H1 (cell line): ENCODE data around the gene OR6B2. TPM values are rescaled to one million over a fixed set of nuclear protein-coding genes. Genes with fewer than 3 reads are reported as not detected.

ENCODE experiments used
- polyA plus RNA-seq, 7 experiments: library from polyadenylated mRNA; depleted of rRNA in 3 of 7; stranded (reverse) in 5 of 7; unstranded in 2 of 7; fragments of >200 nt in 5 of 7; fragments of 200-250 nt in 2 of 7; gene quantifications; 1 replicate in 5 of 7; 2 replicates in 1 of 7; 4 replicates in 1 of 7; pipeline versions ENCODE4 v1.2.1 to v1.2.3, GENCODE V29; 2011 to 2013; ENCODE audit warnings: missing spikeins in 2 of 7, mixed read lengths in 2 of 7
- total RNA-seq: library from RNA; stranded (reverse); fragmentation: NEBNext Ultra II Directional; extraction: Animal tissue kit (Norgen Biotek cat#: 25700); gene quantifications from 2 replicates; pipeline ENCODE4 v1.2.1, GENCODE V29; 2021

OR6B2 gene
- total and polyA plus RNA-seq, 2 of the 8 experiments (the other 6 are each of a cell fraction or from before 2014, with no cell fraction given): not detected

Other genes starting within 250 kb of the OR6B2 start
- 90.6 and 90.9 TPM in 2 replicates for gene NDUFA10, start 5.1 kb downstream of the OR6B2 start, total RNA-seq
- gene NDUFA10, start 5.1 kb downstream of the OR6B2 start, polyA plus RNA-seq (2011; rRNA removed): 84.1 and 90.8 TPM in 2 replicates
- gene OR6B3, start 23.1 kb upstream of the OR6B2 start, total RNA-seq: not detected in 2 replicates
- gene OR6B3, start 23.1 kb upstream of the OR6B2 start, polyA plus RNA-seq (2011; rRNA removed): not detected in 2 replicates
- gene COPS9, start 105.9 kb upstream of the OR6B2 start, total RNA-seq: 143 and 154 TPM in 2 replicates
- gene COPS9, start 105.9 kb upstream of the OR6B2 start, polyA plus RNA-seq (2011; rRNA removed): 234 and 306 TPM in 2 replicates
- gene OTOS, start 110.2 kb upstream of the OR6B2 start, total RNA-seq: 0.63 TPM in 1 of 2 replicates, not detected in the other
- 0.17 and 0.19 TPM in 2 replicates for gene OTOS, start 110.2 kb upstream of the OR6B2 start, polyA plus RNA-seq (2011; rRNA removed)